ENCODE data around the gene PFKFB3. TPM values are rescaled to one million over a fixed set of nuclear protein-coding genes. Genes with fewer than 3 reads are reported as not detected.

Gene PFKFB3
- total and polyA plus RNA-seq, 10 donors = 6.3 to 227 (median 113) TPM

GRCh38 chr10:6226216-6226615 is 23.5 kb downstream of the PFKFB3 start:
- TF ChIP-seq POLR2AphosphoS5 (IDR thresholded peaks at IDR 0.05) (peak; percentile 42 to 80 (median 48)), POLR2A (IDR thresholded peaks at IDR 0.05) (no peak)
- WGBS, 5 donors = 87 to 93% (median 88%) methylated on average over 20 to 23 of the region's 23 CpGs
- Histone ChIP-seq H3K9me3 (no peaks in the 10 kb centered on the region), H3K4me3 (no peak overlapping the region), H3K36me3 (peaks cover 5 to 100% (median 98%) of the 10 kb centered on the region in 6 donors), H3K4me1 (no peaks in the 10 kb centered on the region), H3K27me3 (replicated peaks in 1 of 7) (no peaks in the 10 kb centered on the region), H3K27ac (no peak overlapping the region)
- DNase-seq = no peak
- intact Hi-C loops (cut with DNase I; ENCODE audit: low total_unique reads) = no loop called here

GRCh38 chr10:6227346-6227745 is 24.6 kb downstream of the PFKFB3 start:
- intact Hi-C loops (cut with DNase I; ENCODE audit: low total_unique reads) = no loop called here

GRCh38 chr10:6228010-6228511 is 25.3 kb downstream of the PFKFB3 start:
- Histone ChIP-seq H3K36me3 (peaks cover 5 to 100% (median 98%) of the 10 kb centered on the region in 6 donors), H3K4me3 (no peak overlapping the region), H3K27ac (no peak overlapping the region), H3K27me3 (replicated peaks in 1 of 7) (no peaks in the 10 kb centered on the region), H3K9me3 (no peaks in the 10 kb centered on the region), H3K4me1 (no peaks in the 10 kb centered on the region)
- DNase-seq = peak; percentile 48
- 83 to 92% (median 91%) methylated on average over 17 to 20 of the region's 20 CpGs for WGBS, 5 donors
- TF ChIP-seq POLR2AphosphoS5 (IDR thresholded peaks at IDR 0.05) (peak in 2 of 3 donors; percentile 23 to 61), POLR2A (IDR thresholded peaks at IDR 0.05) (no peak)
- intact Hi-C loops (cut with DNase I; ENCODE audit: low total_unique reads) = no loop called here

More at GRCh38 chr10:6227346-6227745, 24.6 kb downstream of the PFKFB3 start:
- Histone ChIP-seq H3K4me1 (no peaks in the 10 kb centered on the region), H3K27ac (no peak overlapping the region), H3K9me3 (no peaks in the 10 kb centered on the region), H3K36me3 (peaks cover 5 to 100% (median 98%) of the 10 kb centered on the region in 6 donors), H3K4me3 (no peak overlapping the region), H3K27me3 (replicated peaks in 1 of 7) (no peaks in the 10 kb centered on the region)
- no peak for DNase-seq
- 94 to 99% (median 97%) methylated on average over 9 of the region's 9 CpGs for WGBS, 5 donors
- TF ChIP-seq POLR2A (IDR thresholded peaks at IDR 0.05) (no peak), POLR2AphosphoS5 (IDR thresholded peaks at IDR 0.05) (peak in 1 of 3 donors; percentile 24), CTCF (IDR thresholded peaks at IDR 0.05 in 8 of 11, conservative IDR thresholded peaks at IDR 0.05 in 3 of 11) (no peak)

- Histone ChIP-seq H3K27ac (no peak overlapping the region), H3K27me3 (replicated peaks in 1 of 7) (no peaks in the 10 kb centered on the region), H3K9me3 (no peaks in the 10 kb centered on the region), H3K36me3 (peaks cover 5 to 100% (median 99%) of the 10 kb centered on the region in 6 donors), H3K4me3 (no peak overlapping the region), H3K4me1 (no peaks in the 10 kb centered on the region)
- 66 to 80% (median 75%) methylated on average over 5 of the region's 5 CpGs for WGBS, 5 donors
- DNase-seq = peak; percentile 41
- intact Hi-C loops (cut with DNase I; ENCODE audit: low total_unique reads) = no loop called here
- TF ChIP-seq POLR2A (IDR thresholded peaks at IDR 0.05) (no peak), CTCF (IDR thresholded peaks at IDR 0.05 in 8 of 11, conservative IDR thresholded peaks at IDR 0.05 in 3 of 11) (no peak), POLR2AphosphoS5 (IDR thresholded peaks at IDR 0.05) (no peak)
Measured at GRCh38 chr10:6228647-6229046, 25.9 kb downstream of the PFKFB3 start.

- intact Hi-C loops (cut with DNase I; ENCODE audit: low total_unique reads) = no loop called here
- TF ChIP-seq CTCF (IDR thresholded peaks at IDR 0.05 in 8 of 11, conservative IDR thresholded peaks at IDR 0.05 in 3 of 11) (no peak), POLR2AphosphoS5 (IDR thresholded peaks at IDR 0.05) (peak in 2 of 3 donors; percentile 35 to 67)
- WGBS, 5 donors = 92 to 97% (median 95%) methylated on average over 15 of the region's 15 CpGs
- Histone ChIP-seq H3K27ac (no peak overlapping the region), H3K4me1 (no peaks in the 10 kb centered on the region), H3K27me3 (replicated peaks in 1 of 7) (no peaks in the 10 kb centered on the region), H3K36me3 (peaks cover 5 to 100% (median 98%) of the 10 kb centered on the region in 6 donors), H3K9me3 (no peaks in the 10 kb centered on the region), H3K4me3 (no peak overlapping the region)
- DNase-seq = no peak
Measured at GRCh38 chr10:6229290-6229689, 26.6 kb downstream of the PFKFB3 start.

All from spleen (tissue), 11 donors.